G401.6 (cell line): ENCODE results near the gene SH3GL1.
A peak's percentile ranks its signal among the peaks of the same experiment; 100 is the strongest.

Source experiments
- FAIRE-seq: peaks from 2 replicates; lab custom pipeline; 2012; peaks lifted over from hg19 to GRCh38; lab: Jason Lieb, UNC

SH3GL1 gene

GRCh38 chr19:4431808-4432674 lies 31.7 kb upstream of the SH3GL1 start:
- FAIRE-seq: no peak

- FAIRE-seq: no peak
These were observed 30.9 kb upstream of the SH3GL1 start for GRCh38 chr19:4431296-4431695.

- no peak for FAIRE-seq
These were observed 30.4 kb upstream of the SH3GL1 start for GRCh38 chr19:4430760-4431159.

- FAIRE-seq: no peak
These were observed 29.4 kb upstream of the SH3GL1 start for GRCh38 chr19:4429771-4430171.

GRCh38 chr19:4429256-4429655 lies 28.9 kb upstream of the SH3GL1 start:
- no peak for FAIRE-seq

- no peak for FAIRE-seq
These were observed 28.1 kb upstream of the SH3GL1 start for GRCh38 chr19:4428326-4428975.

GRCh38 chr19:4425537-4425936 lies 25.2 kb upstream of the SH3GL1 start:
- FAIRE-seq: no peak

GRCh38 chr19:4423416-4424126 lies 23.2 kb upstream of the SH3GL1 start:
- FAIRE-seq: no peak

GRCh38 chr19:4416268-4416667 lies 15.9 kb upstream of the SH3GL1 start:
- FAIRE-seq: no peak

GRCh38 chr19:4415352-4415751 lies 15.0 kb upstream of the SH3GL1 start:
- FAIRE-seq: no peak

GRCh38 chr19:4414800-4415321 lies 14.5 kb upstream of the SH3GL1 start:
- no peak for FAIRE-seq

- FAIRE-seq: no peak
These were observed 13.9 kb upstream of the SH3GL1 start for GRCh38 chr19:4414144-4414799.

- no peak for FAIRE-seq
These were observed 13.2 kb upstream of the SH3GL1 start for GRCh38 chr19:4413588-4413987.

- FAIRE-seq: no peak
These were observed 9.0 kb upstream of the SH3GL1 start for GRCh38 chr19:4409123-4409933.

- FAIRE-seq: no peak
These were observed 6.3 kb upstream of the SH3GL1 start for GRCh38 chr19:4406626-4407025.

- no peak for FAIRE-seq
These were observed 5.6 kb upstream of the SH3GL1 start for GRCh38 chr19:4405977-4406376.

- no peak for FAIRE-seq
These were observed 2.8 kb upstream of the SH3GL1 start for GRCh38 chr19:4403005-4403761.

GRCh38 chr19:4402171-4403004 lies 2.0 kb upstream of the SH3GL1 start, which contains the start of gene CHAF1A:
TSS of gene CHAF1A (plus strand) at chr19:4402640. CDS start at chr19:4402763, 123 bp downstream.
- FAIRE-seq: peak; percentile 98

- no peak for FAIRE-seq
These were observed 1.4 kb upstream of the SH3GL1 start for GRCh38 chr19:4401769-4402170.

- no peak for FAIRE-seq
These were observed 574 bp downstream of the SH3GL1 start for GRCh38 chr19:4399812-4400134.
